Measurements from ENCODE around the gene RPL29.

GRCh38 chr3:52007291-52007690 is 11.6 kb upstream of the RPL29 start:
- TF ChIP-seq POLR2A (IDR thresholded peaks at IDR 0.05; ENCODE audit: control extremely low read depth in 1 of 2, low read depth in 2 of 2, low read length in 2 of 2) = no peak
- no peak for TF ChIP-seq RXRA (IDR thresholded peaks at IDR 0.05; ENCODE audit: insufficient read depth, low read depth, low read length)
- TF ChIP-seq SIN3A (conservative IDR thresholded peaks at IDR 0.05 in 1 of 2, IDR thresholded peaks at IDR 0.05 in 1 of 2; ENCODE audit: low read depth in 1 of 2, low read length in 2 of 2) = no peak
- TF ChIP-seq USF2 (IDR thresholded peaks at IDR 0.05; ENCODE audit: low read length) = no peak
- no peak for TF ChIP-seq TEAD4 (IDR thresholded peaks at IDR 0.05; ENCODE audit: low read depth, low read length)
- no peak for TF ChIP-seq EP300 (IDR thresholded peaks at IDR 0.05; ENCODE audit: borderline replicate concordance in 1 of 2, low read depth in 2 of 2, low read length in 2 of 2)
- TF ChIP-seq RNF2 (IDR thresholded peaks at IDR 0.05; ENCODE audit: borderline replicate concordance, low read depth, low read length, missing control alignments, poor library complexity, severe bottlenecking) = no peak
- no peak for TF ChIP-seq CTCF (IDR thresholded peaks at IDR 0.05; ENCODE audit: control extremely low read depth in 1 of 3, insufficient read depth in 1 of 3, low read depth in 1 of 3, low read length in 3 of 3)
